GM18907 (cell line): ENCODE results near the gene MRPL27.

Experiments used
- ATAC-seq: cut with Tn5 transposase; IDR thresholded peaks from one replicate; pipeline ENCODE4 v1.9.1; 2021; ENCODE audit warnings: mild to moderate bottlenecking, moderate library complexity; ENCODE audit not compliant: unreplicated experiment

MRPL27 gene

DNA sequence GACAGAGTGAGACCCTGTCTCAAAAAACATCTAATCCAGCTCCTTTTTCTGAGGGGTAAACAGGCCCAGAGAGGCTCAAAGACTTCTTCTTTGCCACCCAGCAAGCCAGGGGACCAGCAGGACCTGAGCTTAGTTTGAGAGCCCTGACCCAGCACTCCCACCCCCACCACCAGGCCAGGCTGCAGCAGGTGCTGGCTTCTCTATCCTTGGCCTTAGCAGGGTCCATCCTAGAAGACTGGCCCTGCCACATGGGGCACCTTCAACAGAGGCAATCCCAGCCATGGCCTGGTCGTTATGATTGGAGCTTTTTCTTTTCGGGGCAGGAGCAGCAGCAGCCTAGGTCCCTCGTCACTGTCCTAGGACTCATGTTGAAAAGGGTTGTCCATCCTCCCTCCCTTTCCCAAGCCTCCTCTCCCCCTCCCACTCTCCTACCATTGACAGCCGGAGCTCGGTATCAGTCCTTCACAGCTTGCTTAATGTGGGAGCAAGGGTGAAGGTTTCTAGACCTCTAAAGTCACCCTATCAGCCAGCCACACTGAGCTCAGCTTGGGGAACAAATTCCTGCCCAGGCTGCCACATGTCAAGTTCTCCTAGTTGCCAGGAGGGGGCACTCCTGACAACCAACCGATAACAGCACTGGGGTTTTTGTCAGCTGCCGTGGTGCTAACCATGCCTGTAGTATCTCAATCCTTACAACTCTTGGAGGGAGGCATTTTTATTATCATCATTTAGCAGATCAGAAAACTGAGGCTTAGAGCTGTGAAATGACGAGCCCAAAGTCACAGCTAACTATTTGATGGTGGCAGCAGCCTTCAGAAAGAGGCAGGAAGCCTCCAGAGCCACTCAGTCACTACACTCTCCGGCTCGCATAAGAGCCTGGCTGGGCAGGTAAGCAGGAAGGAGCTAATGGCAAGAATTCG is 11.2 kb downstream of the MRPL27 start:
- ATAC-seq: peak; percentile 40

DNA sequence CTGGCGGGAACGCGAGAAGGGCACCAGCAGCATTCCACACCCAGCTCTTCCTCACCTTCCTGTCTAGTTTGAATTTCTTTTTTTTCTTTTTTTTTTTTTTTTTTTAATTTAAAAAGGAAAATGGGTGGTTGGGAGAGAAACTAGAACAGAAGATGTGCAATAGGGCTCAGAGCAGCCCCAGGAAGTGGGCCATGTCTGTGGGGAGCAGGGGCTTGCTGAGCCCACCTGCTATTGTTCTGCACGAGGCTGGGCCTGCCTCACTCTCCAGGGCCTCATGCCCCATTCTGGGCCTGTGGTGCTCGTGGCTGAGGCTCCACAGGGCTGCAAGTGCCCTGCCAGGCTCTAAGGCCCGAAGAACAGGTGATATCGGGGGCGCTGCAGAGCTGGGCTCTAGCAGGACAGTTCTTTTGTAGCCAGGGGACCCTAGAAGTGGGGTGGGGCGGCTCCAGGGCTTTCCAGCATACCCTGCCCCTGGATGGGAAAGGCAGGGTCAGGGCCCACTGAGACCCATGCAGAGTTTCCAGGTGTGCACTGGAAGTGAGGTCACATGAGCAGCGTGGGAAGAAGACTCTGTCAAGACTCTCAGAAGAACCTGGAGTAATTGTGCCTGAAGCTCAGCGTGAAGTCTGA is 12.4 kb downstream of the MRPL27 start:
- ATAC-seq: no peak

DNA sequence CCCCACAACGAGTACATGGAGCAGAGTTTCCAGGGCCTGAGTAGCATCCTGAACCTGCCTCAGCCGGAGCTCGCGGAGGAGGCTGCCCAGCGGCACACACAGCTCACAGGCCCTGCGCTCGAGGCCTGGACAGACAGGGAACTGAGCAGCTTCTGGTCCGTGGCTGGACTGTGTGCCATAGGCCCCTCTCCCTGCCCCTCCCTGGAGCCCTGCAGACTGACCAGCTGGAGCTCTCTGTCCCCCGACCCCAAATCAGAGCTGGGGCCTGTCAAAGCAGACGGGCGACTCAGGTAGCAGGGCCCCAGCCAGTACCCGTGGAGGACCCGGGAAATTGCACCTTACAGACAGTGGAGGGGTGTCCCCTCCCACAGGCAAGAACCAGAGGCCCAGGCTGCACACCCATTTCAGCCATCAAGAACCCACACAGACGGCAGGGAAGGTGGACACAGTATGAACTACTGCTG is 13.0 kb downstream of the MRPL27 start:
- no peak for ATAC-seq

DNA sequence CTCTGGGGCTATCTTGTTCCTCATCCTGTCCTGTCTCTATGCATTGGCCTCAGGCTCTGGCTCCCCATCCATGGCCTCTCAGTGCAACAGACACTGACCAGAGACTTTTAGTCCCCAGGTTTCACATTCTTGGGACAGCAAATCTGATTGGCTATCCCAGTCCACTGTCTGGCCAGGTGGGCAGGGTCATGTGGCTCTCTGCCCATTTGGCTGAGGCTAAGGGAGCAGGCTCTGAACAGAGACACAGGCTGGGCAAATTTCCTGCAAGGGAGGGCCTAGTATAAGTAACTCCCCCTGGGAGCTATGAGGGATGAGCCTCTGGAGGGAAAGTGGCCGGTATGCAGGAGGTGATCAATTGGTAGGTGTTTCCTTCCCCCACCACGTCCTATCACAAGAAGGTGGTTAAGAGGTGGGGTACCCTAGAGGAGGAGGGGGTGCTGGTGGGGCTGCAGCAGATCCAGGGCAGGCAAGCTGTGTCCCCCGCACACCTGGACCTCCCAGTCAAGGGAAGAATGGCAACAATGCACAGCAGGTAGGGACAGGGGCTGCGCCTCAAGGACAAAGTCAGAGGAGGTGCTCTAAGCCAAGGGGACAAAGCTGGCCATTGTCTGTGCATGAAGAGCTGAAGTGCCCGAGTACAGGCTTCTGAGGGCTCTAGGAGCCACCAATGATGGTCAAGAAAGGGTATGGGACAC is 13.8 kb downstream of the MRPL27 start:
- no peak for ATAC-seq

DNA sequence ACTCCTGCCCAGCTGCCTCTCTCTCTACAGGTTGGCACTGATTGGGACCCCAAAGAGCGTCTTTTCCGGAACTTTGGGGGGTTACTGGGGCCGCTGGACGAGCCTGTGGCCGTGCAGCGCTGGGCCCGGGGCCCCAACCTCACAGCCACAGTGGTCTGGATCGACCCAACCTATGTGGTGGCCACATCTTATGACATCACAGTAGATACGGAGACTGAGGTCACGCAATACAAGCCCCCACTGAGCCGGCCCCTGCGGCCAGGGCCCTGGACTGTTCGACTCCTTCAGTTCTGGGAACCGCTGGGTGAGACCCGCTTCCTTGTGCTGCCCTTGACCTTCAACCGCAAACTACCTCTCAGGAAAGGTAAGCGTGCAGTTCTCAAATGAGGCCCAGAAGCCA is 14.8 kb downstream of the MRPL27 start:
- no peak for ATAC-seq

DNA sequence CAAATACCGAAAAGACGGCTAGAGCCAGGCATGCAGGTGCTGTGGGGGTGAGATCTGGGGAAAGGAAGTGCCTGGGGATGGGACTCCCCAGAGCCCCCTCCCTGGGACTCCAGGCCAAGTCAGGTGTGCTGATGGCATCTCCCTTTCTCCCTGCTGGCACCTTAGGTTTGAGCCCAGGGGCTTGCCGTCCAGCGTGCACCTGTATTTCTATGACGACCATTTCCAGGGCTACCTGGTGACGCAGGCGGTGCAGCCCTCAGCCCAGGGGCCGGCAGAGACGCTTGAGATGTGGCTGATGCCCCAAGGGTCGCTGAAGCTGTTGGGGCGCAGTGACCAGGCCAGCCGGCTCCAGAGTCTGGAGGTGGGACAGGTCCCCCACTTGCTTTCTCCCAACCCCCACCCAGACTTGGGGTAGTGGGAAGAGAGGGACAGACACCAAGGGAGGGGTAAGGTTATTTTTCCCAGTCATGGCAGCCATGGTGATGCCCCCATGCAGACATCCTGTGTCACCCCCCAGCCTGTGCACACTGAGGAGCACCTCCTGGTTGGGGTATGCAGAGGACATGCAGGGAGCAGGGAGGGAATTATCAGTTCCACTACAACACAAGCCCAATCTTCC is 16.0 kb downstream of the MRPL27 start:
- ATAC-seq: no peak

DNA sequence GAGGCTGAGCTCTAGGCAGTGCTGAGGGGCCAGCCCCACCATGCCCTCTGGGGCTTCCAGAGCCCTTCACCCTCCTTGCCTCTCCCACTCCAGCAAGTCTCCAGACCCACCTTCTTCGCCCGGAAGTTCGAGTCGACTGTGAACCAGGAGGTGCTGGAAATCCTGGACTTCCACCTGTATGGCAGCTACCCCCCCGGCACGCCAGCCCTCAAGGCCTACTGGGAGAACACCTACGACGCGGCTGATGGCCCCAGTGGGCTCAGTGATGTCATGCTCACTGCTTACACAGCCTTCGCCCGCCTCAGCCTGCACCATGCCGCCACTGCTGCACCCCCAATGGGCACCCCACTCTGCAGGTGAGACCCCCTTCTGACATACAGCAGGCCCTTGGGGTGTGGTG is 16.6 kb downstream of the MRPL27 start:
- no peak for ATAC-seq

DNA sequence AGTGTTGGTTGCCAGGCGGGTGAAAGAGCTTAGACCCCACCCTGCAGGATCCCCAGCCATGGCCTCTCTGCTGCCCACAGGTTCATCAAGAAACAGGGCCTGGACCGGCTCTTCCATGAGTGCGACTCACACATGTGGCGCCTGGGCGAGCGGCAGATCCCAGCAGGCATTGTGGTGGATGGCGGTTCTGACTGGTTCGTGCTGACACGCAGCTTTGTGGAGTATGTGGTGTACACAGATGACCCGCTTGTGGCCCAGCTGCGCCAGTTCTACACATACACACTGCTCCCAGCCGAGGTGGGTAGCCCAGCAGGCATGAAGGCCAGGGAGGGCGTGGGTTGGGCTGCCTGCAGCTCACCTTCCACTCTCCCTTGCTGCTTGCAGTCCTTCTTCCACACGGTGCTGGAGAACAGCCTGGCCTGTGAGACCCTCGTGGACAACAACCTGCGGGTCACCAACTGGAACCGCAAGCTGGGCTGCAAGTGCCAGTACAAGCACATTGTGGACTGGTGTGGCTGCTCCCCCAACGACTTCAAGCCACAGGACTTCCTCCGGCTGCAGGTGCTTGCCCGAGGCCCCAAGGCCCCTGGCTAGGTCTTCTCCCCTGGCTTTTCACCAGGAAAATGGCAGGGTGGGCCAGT is 17.2 kb downstream of the MRPL27 start:
- no peak for ATAC-seq

DNA sequence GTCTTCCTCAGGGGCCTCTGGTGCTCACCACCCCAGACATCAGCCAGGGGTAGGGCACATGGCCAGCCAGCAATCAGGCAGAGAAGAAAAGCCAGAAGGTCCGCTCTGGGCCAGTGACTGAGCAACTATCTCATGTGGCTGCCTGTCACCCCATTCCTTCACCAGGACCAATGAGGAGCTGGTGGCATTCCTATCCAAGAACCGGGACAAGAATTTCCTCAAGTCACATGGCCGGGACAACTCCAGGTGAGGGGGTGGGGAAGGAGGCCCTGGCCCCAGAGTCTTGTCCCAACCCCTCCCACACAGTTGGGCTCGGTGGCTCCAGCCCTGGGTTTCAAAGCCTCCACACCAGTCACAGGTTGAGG is 17.7 kb downstream of the MRPL27 start:
- ATAC-seq: no peak

DNA sequence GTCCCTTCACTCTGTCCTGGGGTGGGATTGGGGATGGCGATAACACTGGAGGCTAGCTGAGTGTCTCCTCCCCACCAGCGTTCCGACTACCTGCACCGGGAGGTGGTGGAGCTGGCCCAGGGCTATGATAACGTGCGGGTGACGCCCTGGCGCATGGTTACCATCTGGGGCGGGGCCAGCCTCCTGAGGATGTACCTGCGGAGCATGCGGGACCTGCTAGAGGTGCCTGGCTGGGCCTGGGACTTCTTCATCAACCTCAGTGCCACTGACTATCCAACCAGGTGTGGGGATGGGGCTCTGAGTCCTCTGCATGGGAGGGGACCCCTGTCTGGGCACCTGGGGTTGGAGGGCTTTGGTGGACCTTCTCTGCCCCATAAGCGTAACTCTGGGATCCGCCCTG is 18.2 kb downstream of the MRPL27 start:
- ATAC-seq: no peak

DNA sequence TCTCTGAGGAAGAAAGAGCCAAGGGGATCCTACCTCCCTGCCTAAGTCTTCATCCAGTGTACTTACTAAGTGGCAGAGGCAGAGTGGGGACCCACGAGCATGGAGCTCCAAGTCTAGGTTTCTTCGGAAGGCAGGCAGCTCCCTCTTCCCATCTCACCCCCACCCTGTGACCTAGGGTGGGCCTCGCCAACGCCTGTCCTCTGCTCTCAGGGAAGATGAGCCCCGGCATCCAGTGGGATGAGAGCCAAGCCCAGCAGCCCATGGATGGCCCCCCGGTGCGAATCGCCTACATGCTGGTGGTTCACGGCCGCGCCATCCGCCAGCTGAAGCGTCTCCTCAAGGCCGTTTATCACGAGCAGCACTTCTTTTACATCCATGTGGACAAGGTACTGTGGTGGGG is 18.8 kb downstream of the MRPL27 start:
- no peak for ATAC-seq

DNA sequence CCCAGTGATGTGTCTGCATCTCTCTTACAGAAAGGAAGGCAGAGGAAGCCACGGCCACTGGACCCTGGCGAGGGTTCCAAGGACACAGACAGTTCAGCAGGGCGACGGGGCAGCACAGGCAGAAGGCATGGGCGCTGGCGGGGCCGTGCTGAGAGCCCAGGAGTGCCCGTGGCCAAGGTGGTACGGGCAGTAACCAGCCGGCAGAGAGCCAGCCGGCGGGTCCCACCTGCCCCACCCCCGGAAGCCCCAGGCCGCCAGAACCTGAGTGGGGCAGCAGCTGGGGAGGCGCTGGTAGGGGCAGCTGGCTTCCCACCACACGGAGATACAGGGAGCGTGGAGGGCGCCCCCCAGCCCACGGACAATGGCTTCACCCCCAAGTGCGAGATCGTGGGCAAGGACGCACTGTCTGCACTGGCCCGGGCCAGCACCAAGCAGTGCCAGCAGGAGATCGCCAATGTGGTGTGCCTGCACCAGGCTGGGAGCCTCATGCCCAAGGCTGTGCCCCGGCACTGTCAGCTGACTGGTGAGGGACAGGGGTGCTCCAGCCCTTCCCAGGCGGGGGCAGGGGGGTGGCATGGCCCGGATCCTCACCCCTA is 19.3 kb downstream of the MRPL27 start:
- no peak for ATAC-seq

DNA sequence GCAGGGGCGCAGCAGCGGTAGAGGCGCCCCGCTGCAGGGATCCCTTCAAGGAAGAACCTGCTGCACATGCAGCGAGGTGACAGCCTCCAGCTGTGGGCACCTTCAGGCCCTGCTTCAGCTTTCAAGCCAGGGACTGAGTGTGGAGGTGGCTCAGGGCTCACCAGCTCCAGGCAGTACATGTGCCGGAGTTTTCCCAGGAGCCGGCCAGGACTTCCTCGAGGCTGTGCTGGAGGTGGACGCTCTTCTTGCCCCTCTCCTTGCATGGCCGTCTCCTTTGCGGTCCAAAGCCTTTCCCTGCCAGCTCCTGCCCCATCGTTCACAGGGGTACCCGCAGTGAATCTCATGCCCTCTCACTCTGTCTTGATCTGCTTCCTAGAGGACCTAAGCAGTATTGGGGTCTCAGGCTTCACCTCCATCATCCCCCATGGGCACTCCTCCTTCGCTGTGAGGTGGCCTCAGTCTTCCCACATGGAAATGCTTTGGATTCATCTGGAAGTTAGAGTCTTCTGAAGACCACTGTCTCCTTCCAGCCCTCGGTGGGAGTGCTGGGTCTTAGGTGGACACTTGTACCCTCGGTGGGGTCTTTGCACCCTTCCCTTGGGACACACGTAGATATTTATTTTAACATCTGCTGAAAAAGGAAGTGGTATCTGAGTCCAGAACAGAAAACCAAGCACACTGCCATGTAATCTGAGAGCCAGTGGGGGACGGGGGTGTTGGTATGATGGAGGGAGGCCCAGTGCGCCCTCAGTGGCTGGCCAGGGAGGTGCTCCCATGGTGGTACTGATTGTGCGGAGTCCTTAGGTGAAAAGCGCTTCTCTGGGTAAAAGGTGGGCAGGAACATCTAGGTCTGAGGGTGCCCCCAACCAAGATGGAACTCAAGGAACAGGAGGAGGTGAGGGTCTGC is 20.0 kb downstream of the MRPL27 start:
- no peak for ATAC-seq

DNA sequence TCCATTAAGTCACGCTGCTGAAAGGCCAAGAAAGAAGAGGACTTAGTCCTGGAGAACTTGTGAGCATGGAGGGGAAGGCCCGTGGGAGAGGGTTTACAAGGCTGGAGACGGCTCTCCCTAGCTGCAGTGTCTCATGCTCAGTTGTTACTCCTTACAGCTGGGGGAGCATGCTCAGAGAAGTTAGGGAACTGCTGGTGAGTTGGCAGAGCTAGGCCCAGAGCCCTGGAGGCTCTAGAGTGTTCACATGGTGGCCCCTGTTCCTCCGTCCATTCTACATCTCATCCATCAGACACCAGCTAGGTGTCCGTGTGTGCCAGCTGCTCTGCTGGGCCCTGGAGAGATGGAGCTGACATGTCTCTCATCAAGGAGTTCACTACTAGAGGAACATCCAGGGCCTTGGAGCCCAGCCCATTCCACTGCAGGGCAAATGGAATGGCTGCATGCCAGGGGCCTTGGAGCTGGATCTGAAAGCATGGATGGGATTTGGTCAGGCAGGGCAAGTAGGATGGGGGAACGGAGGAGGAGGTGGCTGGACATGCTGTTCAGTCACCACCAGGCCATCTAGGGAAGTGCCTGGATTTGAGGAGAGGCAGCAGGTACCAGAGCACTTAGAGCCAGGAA is 20.8 kb downstream of the MRPL27 start:
- no peak for ATAC-seq

DNA sequence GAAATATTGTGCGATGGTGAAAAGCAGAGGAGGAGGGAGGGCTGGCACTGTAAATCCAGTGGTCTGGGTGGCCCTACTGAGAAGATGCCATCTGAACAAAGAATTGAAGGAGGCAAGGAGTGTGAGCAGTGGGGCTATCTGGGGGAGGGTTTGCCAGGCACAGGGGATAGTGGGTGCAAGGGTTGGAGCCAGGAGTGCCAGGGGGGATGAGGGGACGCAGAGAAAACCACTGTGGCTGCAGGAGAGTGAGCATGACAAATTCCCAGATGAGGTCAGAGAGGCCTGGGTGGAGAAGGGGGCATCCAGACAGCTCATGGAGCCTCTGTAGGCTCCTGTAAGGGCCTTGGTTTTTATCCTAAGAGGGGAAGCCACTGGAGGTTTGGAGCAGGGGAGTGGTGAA is 22.3 kb downstream of the MRPL27 start:
- ATAC-seq: no peak

DNA sequence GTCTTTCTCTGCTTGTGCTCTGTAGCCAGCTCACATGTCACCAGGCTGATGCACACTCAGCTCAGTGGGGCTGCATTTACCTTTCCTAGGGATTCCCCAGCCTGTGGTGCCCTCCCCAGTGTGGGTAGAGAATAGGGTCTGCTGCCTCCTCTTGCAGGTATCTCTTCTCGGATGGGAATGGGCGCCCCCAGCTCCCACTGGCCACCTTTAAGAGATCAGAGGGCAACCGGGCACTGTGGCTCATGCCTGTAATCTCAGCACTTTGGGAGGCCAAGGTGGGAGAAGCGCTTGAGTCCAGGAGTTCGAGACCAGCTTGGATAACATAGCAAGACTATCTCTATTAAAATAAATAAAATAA is 23.8 kb downstream of the MRPL27 start:
- ATAC-seq: no peak

DNA sequence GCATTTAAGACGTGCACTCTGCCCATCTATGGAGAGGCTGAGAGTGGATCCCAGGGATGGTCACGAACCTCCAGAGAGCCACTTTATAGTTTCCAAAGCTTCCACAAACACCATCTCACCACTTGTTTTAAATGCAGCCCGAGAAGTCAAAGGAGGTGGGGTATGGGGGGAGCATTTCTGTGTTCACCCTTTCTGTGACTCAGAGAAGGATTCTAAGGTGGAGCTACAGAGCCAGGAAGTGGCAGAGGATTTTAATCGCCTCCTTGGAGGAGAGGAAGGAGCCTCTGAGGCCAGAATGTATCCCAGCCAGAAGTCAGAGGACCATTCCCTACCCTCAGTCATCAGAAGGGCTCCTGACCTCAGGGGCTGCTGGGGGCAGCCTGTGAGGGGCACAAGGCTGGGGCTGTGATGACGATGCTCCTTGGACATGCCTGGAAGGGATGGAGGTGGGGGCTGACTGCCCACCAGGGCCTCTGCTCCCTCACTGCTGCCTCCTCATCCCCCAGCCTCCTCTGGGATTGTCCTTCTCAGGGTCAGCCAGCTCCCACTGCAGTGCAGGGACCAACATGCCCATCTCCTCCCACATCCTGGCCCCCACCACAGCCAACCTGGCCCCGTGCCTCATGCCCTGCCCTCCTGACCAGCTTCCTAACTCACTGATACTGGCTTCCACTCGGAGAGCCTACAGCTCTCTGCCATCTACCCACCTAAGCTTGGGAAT is 24.3 kb downstream of the MRPL27 start:
- no peak for ATAC-seq

DNA sequence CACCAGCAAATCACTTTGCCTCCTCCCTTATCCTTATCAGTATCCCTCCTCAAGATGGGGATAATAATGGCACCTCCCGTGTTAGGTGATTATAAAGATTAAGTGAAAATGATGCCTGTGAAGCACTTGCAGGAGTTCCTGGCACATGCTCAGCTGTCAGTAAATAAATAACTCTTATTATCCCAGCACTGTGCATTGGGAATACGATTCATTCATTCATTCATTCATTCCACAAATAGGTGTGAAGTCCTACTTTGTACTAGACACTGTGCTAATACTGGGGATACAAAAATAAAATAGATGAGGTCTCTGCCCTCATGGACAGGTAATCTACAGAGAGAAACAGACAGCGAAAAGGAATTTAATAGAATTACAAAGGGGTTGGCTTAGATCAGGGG is 25.1 kb downstream of the MRPL27 start:
- ATAC-seq: no peak
